GM23338 (cell line): Measurements from ENCODE around the gene ZNF609. TPM values are rescaled to one million over a fixed set of nuclear protein-coding genes. Genes with fewer than 3 reads are reported as not detected.
A peak's percentile ranks its signal among the peaks of the same experiment; 100 is the strongest.

Experiments used
- ATAC-seq: fragments of 200-7000 bp; cut with Tn5 transposase; 3 replicates; pipeline ENCODE4 v1.9.1; 2020
- DNase-seq: peaks from one replicate; pipeline ENCODE4 v3.0.0-alpha.2; 2015; ENCODE audit warnings: low spot score
- H2AFZ ChIP-seq: fragments of 200-600 bp; sonication (generic); 2 replicates; pipeline ENCODE4 v1.8.0; 2016; ENCODE audit warnings: antibody characterized with exemption, mild to moderate bottlenecking, moderate library complexity
- H3F3A ChIP-seq: fragments of 200-600 bp; sonication (generic); replicated peaks from 2 replicates; pipeline ENCODE4 v1.8.0; 2017; ENCODE audit warnings: antibody characterized with exemption, mixed run types, low read depth
- H3K27ac ChIP-seq: fragments of 200-600 bp; sonication (generic); 2 replicates; pipeline ENCODE4 v1.6.1; 2016; ENCODE audit warnings: low read depth
- H3K27me3 ChIP-seq: fragments of 200-600 bp; sonication (generic); 2 replicates; pipeline ENCODE4 v1.8.0; 2016; ENCODE audit warnings: mild to moderate bottlenecking, mixed run types, moderate library complexity; ENCODE audit not compliant: insufficient read depth
- H3K36me3 ChIP-seq: fragments of 200-600 bp; sonication (generic); 2 replicates; pipeline ENCODE4 v1.8.0; 2016; ENCODE audit warnings: mild to moderate bottlenecking; ENCODE audit not compliant: insufficient read depth
- H3K4me1 ChIP-seq: fragments of 200-600 bp; sonication (generic); 2 replicates; pipeline ENCODE4 v1.8.0; 2016; ENCODE audit warnings: mild to moderate bottlenecking, moderate library complexity; ENCODE audit not compliant: insufficient read depth
- H3K4me2 ChIP-seq: fragments of 200-600 bp; sonication (generic); 2 replicates; pipeline ENCODE4 v1.7.1; 2017; ENCODE audit warnings: mixed run types
- H3K4me3 ChIP-seq: fragments of 200-600 bp; sonication (generic); 2 replicates; pipeline ENCODE4 v1.6.1; 2016; ENCODE audit warnings: mixed run types
- H3K79me2 ChIP-seq: fragments of 200-600 bp; sonication (generic); replicated peaks from 2 replicates; pipeline ENCODE4 v1.8.0; 2017; ENCODE audit warnings: mild to moderate bottlenecking; ENCODE audit not compliant: insufficient read depth
- H3K9me2 ChIP-seq: fragments of 200-600 bp; sonication (generic); 2 replicates; pipeline ENCODE4 v1.8.0; 2017; ENCODE audit not compliant: insufficient read depth
- H4K20me1 ChIP-seq: fragments of 200-600 bp; sonication (generic); replicated peaks from 2 replicates; pipeline ENCODE4 v1.8.0; 2017; ENCODE audit warnings: mild to moderate bottlenecking; ENCODE audit not compliant: insufficient read depth
- H3K27ac Mint-ChIP-seq: 2 replicates; pipeline ENCODE4 v1.8.0; 2020; ENCODE audit warnings: inconsistent platforms, mild to moderate bottlenecking, moderate library complexity, mixed read lengths
- H3K27me3 Mint-ChIP-seq: 3 replicates; pipeline ENCODE4 v1.8.0; 2022; ENCODE audit warnings: low read depth, mild to moderate bottlenecking, moderate library complexity, mixed read lengths, inconsistent platforms; ENCODE audit not compliant: insufficient read depth, poor library complexity
- H3K36me3 Mint-ChIP-seq: 3 replicates; pipeline ENCODE4 v1.8.0; 2021; ENCODE audit warnings: low read depth, mild to moderate bottlenecking, inconsistent platforms, moderate library complexity, mixed read lengths
- H3K4me1 Mint-ChIP-seq: 3 replicates; pipeline ENCODE4 v1.8.0; 2020; ENCODE audit warnings: mild to moderate bottlenecking, inconsistent platforms, mixed read lengths
- H3K4me3 Mint-ChIP-seq: 3 replicates; pipeline ENCODE4 v1.8.0; 2021; ENCODE audit warnings: moderate library complexity, mild to moderate bottlenecking, inconsistent platforms, mixed read lengths
- H3K9me3 Mint-ChIP-seq: 3 replicates; pipeline ENCODE4 v1.8.0; 2020; ENCODE audit warnings: moderate library complexity, mild to moderate bottlenecking, inconsistent platforms, mixed read lengths
- CREB1 ChIP-seq: fragments of 250-450 bp; sonication (Bioruptor Pico); IDR thresholded peaks from 2 replicates; pipeline ENCODE4 v1.5.0; 2020; ENCODE audit warnings: low read depth, mild to moderate bottlenecking, moderate library complexity
- EZH2 ChIP-seq: fragments of 200-600 bp; sonication (generic); IDR thresholded peaks from one replicate; pipeline ENCODE4 v1.8.0; 2017; ENCODE audit warnings: antibody characterized with exemption, mild to moderate bottlenecking, low read depth; ENCODE audit not compliant: unreplicated experiment
- JUNB ChIP-seq: IDR thresholded peaks from one replicate; pipeline ENCODE4 v1.6.1; 2016; ENCODE audit warnings: antibody characterized with exemption; ENCODE audit not compliant: unreplicated experiment
- NANOG ChIP-seq: IDR thresholded peaks from 2 replicates; pipeline ENCODE4 v1.6.1; 2016; ENCODE audit warnings: antibody characterized with exemption, borderline replicate concordance
- STAT1 ChIP-seq: IDR thresholded peaks from one replicate; pipeline ENCODE4 v1.6.1; 2016; ENCODE audit warnings: antibody characterized with exemption; ENCODE audit not compliant: unreplicated experiment
- ZNF331 ChIP-seq: fragments of 250-450 bp; sonication (Bioruptor Pico); IDR thresholded peaks from 2 replicates; pipeline ENCODE4 v1.5.0; 2020; ENCODE audit warnings: low read depth, mild to moderate bottlenecking, moderate library complexity
- ZNF462 ChIP-seq: fragments of 250-450 bp; sonication (Bioruptor Pico); IDR thresholded peaks from 2 replicates; pipeline ENCODE4 v1.5.0; 2020; ENCODE audit warnings: mild to moderate bottlenecking, moderate library complexity
- polyA plus RNA-seq: library from polyadenylated mRNA; unstranded; fragments of >200 nt; fragmentation: Nextera tagmentation; extraction: Ambion mirVana; gene quantifications from 2 replicates; pipeline ENCODE4 v1.2.1, GENCODE V29; 2016
- total RNA-seq: library from RNA; depleted of rRNA; stranded (reverse); fragments of >200 nt; shearing (Covaris generic); gene quantifications from 2 replicates; pipeline ENCODE4 v1.2.3, GENCODE V29; 2014

Gene ZNF609
- total and polyA plus RNA-seq, 2 experiments from 2014 or later, result 26.4 to 40.2 TPM

GRCh38 chr15:64490598-64491259, 30.4 kb downstream of the ZNF609 start:
- no peak overlapping the region for H3K4me2 ChIP-seq
- H3K4me1 Mint-ChIP-seq, result peaks cover 6% of the 10 kb centered on the region
- H4K20me1 ChIP-seq, result peaks cover 29% of the 10 kb centered on the region; the same call in 1 of the 2 replicates
- H3K27me3 ChIP-seq, result no peaks in the 10 kb centered on the region
- H3K36me3 Mint-ChIP-seq, result peaks cover 5% of the 10 kb centered on the region; the same call in 1 of the 3 replicates
- DNase-seq (no peak), ATAC-seq (peak; percentile 35; the same call in 2 of the 3 replicates)
- no peak overlapping the region for H2AFZ ChIP-seq
- no peaks in the 10 kb centered on the region for H3K9me2 ChIP-seq
- no peaks in the 10 kb centered on the region for H3K27me3 Mint-ChIP-seq
- H3K4me3 ChIP-seq, result no peak overlapping the region
- H3K9me3 Mint-ChIP-seq, result no peaks in the 10 kb centered on the region
- H3K27ac ChIP-seq, result no peak overlapping the region
- no peak overlapping the region for H3K27ac Mint-ChIP-seq
- no peak overlapping the region for H3K4me3 Mint-ChIP-seq
- H3F3A ChIP-seq, result no peaks in the 10 kb centered on the region
- H3K4me1 ChIP-seq, result no peaks in the 10 kb centered on the region
- H3K36me3 ChIP-seq, result no peaks in the 10 kb centered on the region
- peaks cover 90% of the 10 kb centered on the region for H3K79me2 ChIP-seq
- TF ChIP-seq ZNF462, result no peak
- no peak for TF ChIP-seq JUNB
- no peak for TF ChIP-seq CREB1
- no peak for TF ChIP-seq EZH2

GRCh38 chr15:64493641-64494040, 33.3 kb downstream of the ZNF609 start:
- Histone ChIP-seq H2AFZ (no peak overlapping the region), H3K4me1 (no peaks in the 10 kb centered on the region), H4K20me1 (peaks cover 43% of the 10 kb centered on the region; the same call in 1 of the 2 replicates), H3K79me2 (peaks cover 91% of the 10 kb centered on the region), H3F3A (no peaks in the 10 kb centered on the region), H3K27me3 (no peaks in the 10 kb centered on the region), H3K4me2 (no peak overlapping the region), H3K36me3 (no peaks in the 10 kb centered on the region), H3K4me3 (no peak overlapping the region), H3K27ac (peak overlapping the region; percentile 69; the same call in 1 of the 2 replicates), H3K9me2 (no peaks in the 10 kb centered on the region)
- DNase-seq (no peak), ATAC-seq (no peak)
- no peaks in the 10 kb centered on the region for H3K9me3 Mint-ChIP-seq
- no peak overlapping the region for H3K27ac Mint-ChIP-seq
- no peak overlapping the region for H3K4me3 Mint-ChIP-seq
- peaks cover 6% of the 10 kb centered on the region for H3K4me1 Mint-ChIP-seq
- H3K27me3 Mint-ChIP-seq, result no peaks in the 10 kb centered on the region
- peaks cover 3% of the 10 kb centered on the region; the same call in 2 of the 3 replicates for H3K36me3 Mint-ChIP-seq
- no peak for TF ChIP-seq JUNB
- no peak for TF ChIP-seq ZNF331 (CRISPR knock-in tag)
- TF ChIP-seq STAT1, result no peak
- no peak for TF ChIP-seq CREB1
- TF ChIP-seq NANOG, result no peak
